OCI-LY3 (cell line): ENCODE measurements around the gene PML.

Source experiments
- CTCF ChIP-seq: fragments of 200-600, 300-600 bp; sonication (generic); IDR thresholded peaks from 2 replicates; pipeline ENCODE4 v1.5.1; 2014; ENCODE audit warnings: antibody characterized with exemption, low read length, low read depth
- EZH2phosphoT487 ChIP-seq: fragments of 200-600 bp; shearing (Covaris generic); IDR thresholded peaks from 2 replicates; pipeline ENCODE4 v1.6.1; 2018; ENCODE audit warnings: antibody characterized with exemption, mixed run types, low read depth

- TF ChIP-seq CTCF, result no peak
- no peak for TF ChIP-seq EZH2phosphoT487
These were observed 16.5 kb downstream of the PML start for GRCh38 chr15:74010929-74011540.
